Measurements from ENCODE around the gene MYPN. TPM values are rescaled to one million over a fixed set of nuclear protein-coding genes. Genes with fewer than 3 reads are reported as not detected.

Gene MYPN
- total RNA-seq, 1 donor = 1.8 TPM

- no peak overlapping the region for H3K27ac ChIP-seq (ENCODE audit: low read depth, low read length)
- no peaks in the 10 kb centered on the region for H4K20me1 ChIP-seq (ENCODE audit: insufficient read depth, low read length)
- no peak overlapping the region for H3K4me2 ChIP-seq (ENCODE audit: insufficient read depth, low read length)
- H3K4me1 ChIP-seq (ENCODE audit: insufficient read depth, low read length) = no peaks in the 10 kb centered on the region
- H3K4me3 ChIP-seq (ENCODE audit: insufficient read depth, low read length) = no peak overlapping the region
- no peak overlapping the region for H2AFZ ChIP-seq (ENCODE audit: low read length)
- H3K36me3 ChIP-seq (ENCODE audit: insufficient read depth, low read length) = no peaks in the 10 kb centered on the region
- no peak for TF ChIP-seq CTCF (IDR thresholded peaks at IDR 0.05; ENCODE audit: extremely low read depth, low read depth, low read length)
- no peaks in the 10 kb centered on the region for H3K9me3 ChIP-seq (ENCODE audit: low read depth, low read length)
- H3K27me3 ChIP-seq (ENCODE audit: insufficient read depth, low read length) = peaks cover 14% of the 10 kb centered on the region
- no peak for DNase-seq (ENCODE audit: insufficient read length, low spot score, missing footprints)
- no peaks in the 10 kb centered on the region for H3K79me2 ChIP-seq (ENCODE audit: insufficient read depth, low read length)
These were observed 144.1 kb downstream of the MYPN start for GRCh38 chr10:68253346-68253745.

GRCh38 chr10:68261132-68261856, 152.0 kb downstream of the MYPN start:
- no peak for DNase-seq (ENCODE audit: insufficient read length, low spot score, missing footprints)

More at GRCh38 chr10:68261132-68261856, 152.0 kb downstream of the MYPN start:
- Histone ChIP-seq H3K9me3 (ENCODE audit: low read depth, low read length) (no peaks in the 10 kb centered on the region), H4K20me1 (ENCODE audit: insufficient read depth, low read length) (no peaks in the 10 kb centered on the region), H3K4me3 (ENCODE audit: insufficient read depth, low read length) (no peak overlapping the region), H3K27ac (ENCODE audit: low read depth, low read length) (no peak overlapping the region), H3K36me3 (ENCODE audit: insufficient read depth, low read length) (no peaks in the 10 kb centered on the region), H3K79me2 (ENCODE audit: insufficient read depth, low read length) (no peaks in the 10 kb centered on the region), H3K27me3 (ENCODE audit: insufficient read depth, low read length) (peaks cover 4% of the 10 kb centered on the region), H2AFZ (ENCODE audit: low read length) (no peak overlapping the region), H3K4me1 (ENCODE audit: insufficient read depth, low read length) (no peaks in the 10 kb centered on the region), H3K4me2 (ENCODE audit: insufficient read depth, low read length) (no peak overlapping the region)
- no peak for TF ChIP-seq CTCF (IDR thresholded peaks at IDR 0.05; ENCODE audit: extremely low read depth, low read depth, low read length)

Other genes starting within 250 kb of the MYPN start
- 19.9 and 20.3 TPM in 2 replicates for gene SIRT1, start 224.8 kb upstream of the MYPN start, total RNA-seq
- gene HERC4, start 34.2 kb upstream of the MYPN start, total RNA-seq = 106 and 125 TPM in 2 replicates
- under 0.01 TPM in 1 of 2 replicates, not detected in the other for gene ATOH7, start 122.6 kb downstream of the MYPN start, total RNA-seq
- gene HNRNPH3, start 222.6 kb downstream of the MYPN start, total RNA-seq = 9.7 and 10.1 TPM in 2 replicates
- gene PBLD, start 223.4 kb downstream of the MYPN start, total RNA-seq = 13.4 and 14.1 TPM in 2 replicates